IMR-90 (cell line): ENCODE results near the gene LSM14A. TPM values are rescaled to one million over a fixed set of nuclear protein-coding genes. Genes with fewer than 3 reads are reported as not detected.

ENCODE experiments used
- ATAC-seq: fragments of 200-7000 bp; cut with Tn5 transposase; 2 replicates; pipeline ENCODE4 v1.9.1; 2020; ENCODE audit warnings: low read depth, mild to moderate bottlenecking, moderate library complexity
- BruUV-seq: library from RNA; stranded (reverse); fragments of 400-500 nt; replicated peaks from 2 replicates; lab custom pipeline; 2021; lab: Mats Ljungman, UMichigan
- CTCF ChIA-PET: fragments of 300-600 bp; formaldehyde crosslinking; extraction: SDS; loops from one replicate; lab custom pipeline; 2021; ENCODE audit warnings: antibody characterized with exemption; lab: Yijun Ruan, JAX
- POLR2A ChIA-PET: fragments of 300-600 bp; sonication (Branson Sonifier 250); formaldehyde crosslinking; loops from one replicate; lab custom pipeline; 2022; ENCODE audit warnings: antibody characterized with exemption; ENCODE audit not compliant: unreplicated experiment; lab: Charles Lee
- DNase-seq: peaks from one replicate; pipeline ENCODE4 v3.0.0; 2013
- H2AFZ ChIP-seq: replicated peaks from 2 replicates; pipeline ENCODE3; 2013; ENCODE audit warnings: low read length, mild to moderate bottlenecking; ENCODE audit not compliant: poor library complexity
- H2AK5ac ChIP-seq: 2 replicates; pipeline ENCODE4 v1.6.1; 2013; ENCODE audit warnings: low read depth, low read length, inconsistent platforms
- H2AK9ac ChIP-seq: replicated peaks from 2 replicates; pipeline ENCODE3; 2013; ENCODE audit warnings: mild to moderate bottlenecking, low read depth, low read length, moderate library complexity; ENCODE audit not compliant: poor library complexity
- H2BK120ac ChIP-seq: 2 replicates; pipeline ENCODE4 v1.6.1; 2013; ENCODE audit warnings: low read depth, low read length, inconsistent platforms
- H2BK15ac ChIP-seq: 3 replicates; pipeline ENCODE4 v1.6.1; 2013; ENCODE audit warnings: low read depth, low read length, inconsistent platforms
- H2BK20ac ChIP-seq: 2 replicates; pipeline ENCODE4 v1.6.1; 2013; ENCODE audit warnings: low read depth, mild to moderate bottlenecking, inconsistent platforms, low read length, moderate library complexity
- H2BK5ac ChIP-seq: 2 replicates; pipeline ENCODE4 v1.6.1; 2013; ENCODE audit warnings: mild to moderate bottlenecking, low read depth, low read length, inconsistent platforms; ENCODE audit not compliant: poor library complexity, severe bottlenecking
- H3K14ac ChIP-seq: replicated peaks from 2 replicates; pipeline ENCODE4 v1.6.1; 2013; ENCODE audit warnings: low read depth, low read length, inconsistent platforms
- H3K18ac ChIP-seq: 2 replicates; pipeline ENCODE4 v1.6.1; 2013; ENCODE audit warnings: low read depth, low read length, control low read depth
- H3K23ac ChIP-seq: 2 replicates; pipeline ENCODE4 v1.6.1; 2013; ENCODE audit warnings: low read depth, low read length, inconsistent platforms
- H3K27ac ChIP-seq: 2 replicates; pipeline ENCODE4 v1.5.1; 2013; ENCODE audit warnings: mild to moderate bottlenecking, control low read depth, low read length; ENCODE audit not compliant: insufficient read depth
- H3K27me3 ChIP-seq: 2 replicates; pipeline ENCODE4 v1.6.1; 2013; ENCODE audit warnings: low read length; ENCODE audit not compliant: control insufficient read depth, insufficient read depth
- H3K36me3 ChIP-seq: 2 replicates; pipeline ENCODE4 v1.6.1; 2013; ENCODE audit warnings: low read length, mixed read lengths; ENCODE audit not compliant: control insufficient read depth, insufficient read depth
- H3K4ac ChIP-seq: 2 replicates; pipeline ENCODE4 v1.6.1; 2013; ENCODE audit warnings: low read depth, low read length, inconsistent platforms
- H3K4me1 ChIP-seq: 2 replicates; pipeline ENCODE4 v1.6.1; 2013; ENCODE audit warnings: low read length, mixed read lengths; ENCODE audit not compliant: control insufficient read depth, insufficient read depth
- H3K4me2 ChIP-seq: 2 replicates; pipeline ENCODE4 v1.6.1; 2013; ENCODE audit warnings: low read depth, mild to moderate bottlenecking, control low read depth, low read length, moderate library complexity
- H3K4me3 ChIP-seq: 2 replicates; pipeline ENCODE4 v1.5.1; 2013; ENCODE audit warnings: low read depth, mild to moderate bottlenecking, control low read depth, low read length, moderate library complexity; ENCODE audit not compliant: insufficient read depth
- H3K56ac ChIP-seq: 2 replicates; pipeline ENCODE4 v1.6.1; 2013; ENCODE audit warnings: low read length, inconsistent platforms; ENCODE audit not compliant: insufficient read depth; ENCODE audit errors: extremely low read depth
- H3K79me1 ChIP-seq, 2 experiments: 2 replicates each; pipeline ENCODE4 v1.6.1; 2013; ENCODE audit warnings: low read length in 2 of 2, inconsistent platforms in 1 of 2, low read depth in 1 of 2
- H3K9ac ChIP-seq: 2 replicates; pipeline ENCODE4 v1.6.1; 2013; ENCODE audit warnings: low read depth, low read length, control low read depth
- H3K9me1 ChIP-seq: 2 replicates; pipeline ENCODE4 v1.6.1; 2013; ENCODE audit warnings: low read length, inconsistent platforms; ENCODE audit not compliant: insufficient read depth
- H3K9me3 ChIP-seq: 2 replicates; pipeline ENCODE4 v1.6.1; 2013; ENCODE audit warnings: low read length; ENCODE audit not compliant: control insufficient read depth, insufficient read depth
- H4K20me1 ChIP-seq: 2 replicates; pipeline ENCODE4 v1.6.1; 2013; ENCODE audit warnings: low read length, inconsistent platforms; ENCODE audit not compliant: insufficient read depth
- H4K5ac ChIP-seq: 2 replicates; pipeline ENCODE4 v1.6.1; 2013; ENCODE audit warnings: mild to moderate bottlenecking, low read depth, low read length, control low read depth
- H4K8ac ChIP-seq, 2 experiments: 2 replicates each; pipeline ENCODE4 v1.6.1; 2013; ENCODE audit warnings: low read depth in 2 of 2, low read length in 2 of 2, control low read depth in 1 of 2, inconsistent platforms in 1 of 2
- H4K91ac ChIP-seq: 2 replicates; pipeline ENCODE4 v1.6.1; 2013; ENCODE audit warnings: low read depth, low read length, inconsistent platforms; ENCODE audit not compliant: insufficient read depth
- BHLHE40 ChIP-seq: fragments of 150-350 bp; IDR thresholded peaks from 2 replicates; pipeline ENCODE4 v1.6.1; 2016; ENCODE audit warnings: mild to moderate bottlenecking, low read depth, low read length
- CEBPB ChIP-seq: IDR thresholded peaks from 2 replicates; pipeline ENCODE4 v1.6.1; 2012; ENCODE audit warnings: low read depth, low read length, improper control_type of control experiment
- CHD1 ChIP-seq: IDR thresholded peaks from 2 replicates; pipeline ENCODE4 v1.6.1; 2012; ENCODE audit warnings: low read depth, low read length, improper control_type of control experiment
- CTCF ChIP-seq: conservative IDR thresholded peaks from 2 replicates; pipeline ENCODE4 v1.5.1; 2012; ENCODE audit warnings: mild to moderate bottlenecking, low read depth, low read length, improper control_type of control experiment
- MAZ ChIP-seq: IDR thresholded peaks from 2 replicates; pipeline ENCODE4 v1.6.1; 2012; ENCODE audit warnings: low read depth, mild to moderate bottlenecking, low read length, improper control_type of control experiment, moderate library complexity, borderline replicate concordance
- MXI1 ChIP-seq: IDR thresholded peaks from 2 replicates; pipeline ENCODE4 v1.6.1; 2012; ENCODE audit warnings: low read depth, mild to moderate bottlenecking, low read length, moderate library complexity, borderline replicate concordance
- RAD21 ChIP-seq: IDR thresholded peaks from 2 replicates; pipeline ENCODE4 v1.6.1; 2012; ENCODE audit warnings: low read length, improper control_type of control experiment
- RFX5 ChIP-seq: IDR thresholded peaks from 2 replicates; pipeline ENCODE4 v1.8.0; 2012; ENCODE audit warnings: low read depth, mild to moderate bottlenecking, low read length, moderate library complexity
- SMC3 ChIP-seq: fragments of 150-350 bp; IDR thresholded peaks from 2 replicates; pipeline ENCODE4 v1.6.1; 2016; ENCODE audit warnings: low read depth, mild to moderate bottlenecking, antibody characterized with exemption, low read length, moderate library complexity
- USF2 ChIP-seq: fragments of 150-350 bp; IDR thresholded peaks from 2 replicates; pipeline ENCODE4 v1.6.1; 2017; ENCODE audit warnings: mild to moderate bottlenecking, antibody characterized with exemption, low read length, low read depth
- WGBS, 2 experiments: methylation state at CpG; one replicate each; pipeline versions ENCODE4 v1.1.5 to v1.1.7; 2013; ENCODE audit warnings: missing lambda C conversion rate in 2 of 2; ENCODE audit not compliant: insufficient read length in 1 of 2; ENCODE audit errors: extremely low coverage in 2 of 2; 5-methylcytosine and 5-hydroxymethylcytosine counted together
- dilution Hi-C: fragments of 300-500 bp; cut with HindIII; formaldehyde crosslinking; loops from one replicate; pipeline ENCODE4 v1.14.3; 2018; ENCODE audit warnings: low sequenced_read_pairs; ENCODE audit not compliant: unreplicated experiment
- in situ Hi-C: fragments of 300-500 bp; cut with MboI; formaldehyde crosslinking; loops from 3 replicates; pipeline ENCODE4 v1.14.3; 2019; ENCODE audit warnings: low sequenced_read_pairs, inconsistent platforms, mixed read lengths
- intact Hi-C: fragments of 100-400 bp; cut with micrococcal nuclease; formaldehyde crosslinking; loops from 2 replicates; pipeline ENCODE4 v1.10.0; 2022
- polyA plus RNA-seq, 3 experiments: library from polyadenylated mRNA; depleted of rRNA; stranded (reverse); fragments of >200 nt; gene quantifications; 2 replicates each; pipeline ENCODE4 v1.2.3, GENCODE V29; 2012; ENCODE audit warnings: low replicate concordance in 1 of 3
- total RNA-seq: library from RNA; depleted of rRNA; stranded (reverse); fragments of >200 nt; gene quantifications from 2 replicates; pipeline ENCODE4 v1.2.3, GENCODE V29; 2012

Gene LSM14A
- total and polyA plus RNA-seq, 2 of the 4 experiments (the other 2 are of a cell fraction) = 44.3 to 54.8 TPM

GRCh38 chr19:34263745-34264237, 91.5 kb downstream of the LSM14A start:
- Histone ChIP-seq H3K79me1 (peaks cover 35 to 76% of the 10 kb centered on the region in 2 experiments), H2AFZ (no peak overlapping the region), H2BK5ac (peak overlapping the region; percentile 20), H3K27me3 (no peaks in the 10 kb centered on the region), H3K18ac (no peak overlapping the region; the same call in 1 of the 2 replicates), H3K4me3 (no peak overlapping the region), H3K56ac (no peak overlapping the region), H2BK120ac (peak overlapping the region; percentile 74), H3K23ac (peak overlapping the region; percentile 51; the same call in 1 of the 2 replicates), H4K5ac (no peak overlapping the region), H3K9me1 (peaks cover 34% of the 10 kb centered on the region), H4K20me1 (peaks cover 11% of the 10 kb centered on the region; the same call in 1 of the 2 replicates), H3K4me2 (no peak overlapping the region), H2BK15ac (peak overlapping the region; percentile 7; the same call in 1 of the 3 replicates), H3K36me3 (peaks cover 7% of the 10 kb centered on the region), H3K27ac (no peak overlapping the region), H4K91ac (peak overlapping the region; percentile 66; the same call in 1 of the 2 replicates), H3K4ac (peak overlapping the region; percentile 54), H2AK5ac (peak overlapping the region; percentile 57; the same call in 1 of the 2 replicates), H3K4me1 (peaks cover 22% of the 10 kb centered on the region), H4K8ac (peak overlapping the region in 1 of 2 experiments; percentile 30; a peak in 1 of 4 replicates), H2BK20ac (peak overlapping the region; percentile 27), H3K14ac (peak overlapping the region; percentile 85), H3K9me3 (no peaks in the 10 kb centered on the region), H2AK9ac (no peak overlapping the region), H3K9ac (no peak overlapping the region)
- ATAC-seq (no peak), DNase-seq (no peak)
- TF ChIP-seq USF2 (no peak), CEBPB (no peak), RFX5 (no peak), MXI1 (no peak), SMC3 (no peak), BHLHE40 (no peak), CHD1 (no peak), MAZ (no peak), RAD21 (no peak), CTCF (no peak)
- intact Hi-C loops (no loop called here), dilution Hi-C loops (no loop called here), in situ Hi-C loops (no loop called here)
- BruUV-seq = no TSS peak
- WGBS, 2 experiments = 73% methylated on average over 3 of the region's 8 CpGs; no CpG with 5 or more reads in 1 of the 2 experiments
- POLR2A ChIA-PET = no interaction called here
- CTCF ChIA-PET = no interaction called here
